ENCODE results near the gene SIAH3.

- TF ChIP-seq ZNF473 (tag by site-specific recombination; IDR thresholded peaks at IDR 0.05) (no peak), PBX3 (CRISPR knock-in tag; IDR thresholded peaks at IDR 0.05) (no peak), ZNF843 (tag by site-specific recombination; IDR thresholded peaks at IDR 0.05) (no peak), ZNF768 (tag by site-specific recombination; IDR thresholded peaks at IDR 0.05) (no peak), CTCF (tag by site-specific recombination; IDR thresholded peaks at IDR 0.05) (no peak), ZNF202 (tag by site-specific recombination; IDR thresholded peaks at IDR 0.05; ENCODE audit: borderline replicate concordance) (no peak), FEZF1 (tag by site-specific recombination; IDR thresholded peaks at IDR 0.05) (no peak)
Measured at GRCh38 chr13:45751885-45752284, 99.7 kb downstream of the SIAH3 start.
